Mammary epithelial cell (primary cell): ENCODE measurements around the gene RNF121.

Source experiments
- CTCF ChIP-seq, 2 donors: IDR thresholded peaks in 1 of 2; conservative IDR thresholded peaks in 1 of 2; 2 replicates each; pipeline ENCODE4 v1.5.1; 2011 to 2012; ENCODE audit warnings: inconsistent platforms in 2 of 2, low read length in 2 of 2, mild to moderate bottlenecking in 2 of 2, control low read depth in 1 of 2, low read depth in 1 of 2; ENCODE audit not compliant: insufficient read depth in 1 of 2; ENCODE audit errors: extremely low read depth in 1 of 2
- EZH2 ChIP-seq: IDR thresholded peaks from 2 replicates; pipeline ENCODE4 v1.6.1; 2012; ENCODE audit warnings: low read length, inconsistent platforms, borderline replicate concordance

DNA sequence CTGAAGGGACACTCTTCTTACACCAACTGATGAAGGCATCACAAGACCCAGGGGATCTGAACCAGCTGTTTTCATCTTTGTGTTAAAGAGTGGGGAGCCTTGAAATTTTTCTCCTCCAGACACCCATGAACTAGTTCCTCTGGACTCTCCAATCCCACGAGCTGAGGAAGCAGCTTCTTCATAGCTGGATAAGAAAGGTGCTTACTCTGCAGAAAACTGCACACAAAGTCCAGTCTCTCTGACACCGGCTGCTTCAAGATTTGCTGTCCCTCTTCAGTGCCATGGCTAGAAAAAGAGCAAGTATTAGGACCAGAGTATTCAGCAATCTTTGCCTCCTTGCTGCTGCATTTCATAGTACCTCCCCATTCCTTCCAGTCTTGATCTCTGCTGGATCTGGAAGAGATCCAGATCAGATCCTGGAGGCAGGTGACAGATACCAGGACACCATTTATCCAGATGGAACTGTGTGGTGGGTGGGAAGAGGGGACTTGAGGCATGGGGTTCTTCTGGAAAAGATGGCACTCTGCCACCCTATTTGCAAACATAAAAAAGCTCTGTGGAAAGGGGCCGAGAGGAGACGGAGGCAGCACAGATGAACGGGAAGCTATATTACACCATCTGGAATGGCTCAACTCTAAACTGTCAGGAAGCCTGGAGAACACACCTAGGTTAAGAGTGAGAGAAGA lies 95.4 kb downstream of the RNF121 start:
- TF ChIP-seq EZH2 (no peak), CTCF (conservative IDR thresholded peaks at IDR 0.05 in 1 of 2, IDR thresholded peaks at IDR 0.05 in 1 of 2; ENCODE audit: extremely low read depth in 1 of 2, insufficient read depth in 1 of 2, low read depth in 1 of 2, low read length in 2 of 2) (no peak)
